Measurements from ENCODE around the gene BICRA.

Gene BICRA

DNA sequence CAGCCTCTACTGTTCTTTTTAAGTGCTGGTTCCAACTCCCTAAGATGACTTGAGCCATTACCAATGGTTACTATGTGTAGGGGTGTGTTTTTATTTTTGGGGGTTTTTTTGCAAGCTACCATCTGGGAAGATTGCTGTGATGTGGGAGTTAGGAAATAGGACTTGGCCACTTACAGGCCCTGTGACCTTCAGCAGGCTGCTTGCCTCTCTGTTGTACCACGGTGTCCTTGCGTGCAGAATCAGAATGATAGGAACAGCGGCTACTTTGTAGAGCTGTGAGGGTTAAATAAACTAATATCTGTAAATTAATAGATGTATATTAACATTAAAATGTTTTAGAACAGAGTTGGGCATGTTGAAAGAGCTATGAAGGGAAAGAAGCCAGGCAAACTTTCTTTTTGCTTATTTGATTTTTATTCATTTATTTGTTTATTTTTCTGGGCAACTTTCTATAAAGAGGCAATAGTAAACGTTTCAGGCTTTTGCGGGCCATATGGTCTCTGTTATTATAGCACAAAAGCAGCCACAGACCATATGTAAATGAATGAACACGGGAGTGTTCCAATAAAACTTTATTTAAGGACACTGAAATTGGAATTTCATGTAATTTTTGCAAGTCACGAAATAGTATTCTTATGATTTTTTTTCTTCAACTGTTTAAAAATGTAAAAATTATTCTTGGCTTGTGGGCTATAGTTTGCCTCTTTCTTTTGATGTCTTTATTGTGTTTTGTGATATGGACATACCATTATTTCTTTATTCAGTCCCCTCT, 77.9 kb downstream of the BICRA start:
- in situ Hi-C loops (cut with MboI; ENCODE audit: low sequenced_read_pairs), result no loop called here

DNA sequence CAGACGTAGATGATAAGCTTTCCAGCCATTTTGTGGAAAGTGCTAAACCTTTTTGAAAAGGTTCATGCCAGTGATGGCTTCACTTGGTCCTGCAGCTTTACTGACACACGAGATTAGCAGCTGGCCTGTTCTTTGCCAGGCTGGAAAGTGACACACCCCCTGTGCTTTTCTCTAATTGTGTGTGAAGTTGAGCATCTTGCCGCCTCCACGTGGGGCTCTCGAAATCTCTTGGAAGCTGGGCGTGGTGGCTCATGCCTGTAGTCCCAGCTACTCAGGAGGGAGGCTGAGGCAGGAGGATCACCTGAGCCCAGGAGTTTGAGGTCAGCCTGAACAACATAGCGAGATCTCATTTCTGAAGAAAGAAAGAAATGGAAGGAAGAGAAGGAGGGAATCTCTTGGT, 79.0 kb downstream of the BICRA start:
- in situ Hi-C loops (cut with MboI; ENCODE audit: low sequenced_read_pairs), result no loop called here

DNA sequence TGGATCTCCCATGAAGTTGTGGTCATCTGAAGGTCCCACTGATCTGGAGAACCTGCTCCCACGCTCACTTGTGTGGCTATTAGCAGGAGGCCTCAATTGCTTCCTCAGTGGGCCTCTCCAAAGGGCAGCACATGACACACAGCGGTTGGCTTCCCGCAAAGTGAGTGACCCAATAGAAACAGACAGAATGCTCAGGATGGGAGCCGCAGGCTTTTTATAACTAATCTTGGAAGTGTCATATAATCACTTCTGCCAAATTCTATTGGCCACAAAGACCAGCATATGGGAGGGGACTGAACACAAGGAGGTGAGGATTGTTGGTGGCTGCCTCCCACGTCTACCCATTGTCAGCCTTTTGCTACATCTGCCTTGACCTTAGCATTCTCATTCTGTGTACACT, 82.2 kb downstream of the BICRA start:
- in situ Hi-C loops (cut with MboI; ENCODE audit: low sequenced_read_pairs), result no loop called here

DNA sequence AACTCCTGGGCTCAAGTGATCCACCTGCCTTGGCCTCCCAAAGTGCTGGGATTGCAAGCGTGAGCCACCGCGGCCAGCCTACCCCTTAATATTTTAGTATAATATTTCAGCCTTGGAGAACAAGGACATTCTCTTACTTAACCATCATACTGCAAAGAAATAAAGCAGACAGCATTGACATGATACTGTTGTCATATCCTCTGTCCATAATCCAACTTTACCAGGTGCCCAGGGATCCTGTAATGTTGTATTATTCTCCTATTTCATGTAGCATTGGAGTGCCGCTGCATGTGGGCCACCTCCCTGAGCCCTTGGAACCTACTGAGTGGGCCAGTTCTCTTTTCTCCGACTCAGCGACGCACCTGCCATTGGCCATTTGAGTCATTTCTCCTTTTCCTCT, 82.8 kb downstream of the BICRA start:
- in situ Hi-C loops (cut with MboI; ENCODE audit: low sequenced_read_pairs), result no loop called here

DNA sequence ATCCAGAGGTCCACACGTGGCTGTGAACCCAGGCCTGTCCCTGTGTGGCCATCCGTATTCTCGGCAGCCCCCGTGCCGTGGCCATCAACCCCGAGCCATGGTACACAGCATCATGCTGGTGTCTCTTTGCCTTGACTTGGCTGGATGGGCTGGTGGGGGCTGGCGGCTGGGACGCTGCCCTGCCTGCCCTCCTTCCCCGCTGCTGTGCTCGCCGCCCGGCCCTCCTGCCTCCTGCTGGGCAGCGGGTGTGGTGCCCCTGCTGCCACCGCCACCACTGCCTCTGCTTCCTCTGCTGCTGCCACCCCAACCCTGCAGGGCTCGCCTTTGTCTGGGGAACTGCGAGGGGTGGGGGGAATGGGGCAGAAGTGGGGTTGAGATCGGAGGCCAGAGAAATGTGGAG, 84.6 kb downstream of the BICRA start:
- in situ Hi-C loops (cut with MboI; ENCODE audit: low sequenced_read_pairs), result no loop called here

DNA sequence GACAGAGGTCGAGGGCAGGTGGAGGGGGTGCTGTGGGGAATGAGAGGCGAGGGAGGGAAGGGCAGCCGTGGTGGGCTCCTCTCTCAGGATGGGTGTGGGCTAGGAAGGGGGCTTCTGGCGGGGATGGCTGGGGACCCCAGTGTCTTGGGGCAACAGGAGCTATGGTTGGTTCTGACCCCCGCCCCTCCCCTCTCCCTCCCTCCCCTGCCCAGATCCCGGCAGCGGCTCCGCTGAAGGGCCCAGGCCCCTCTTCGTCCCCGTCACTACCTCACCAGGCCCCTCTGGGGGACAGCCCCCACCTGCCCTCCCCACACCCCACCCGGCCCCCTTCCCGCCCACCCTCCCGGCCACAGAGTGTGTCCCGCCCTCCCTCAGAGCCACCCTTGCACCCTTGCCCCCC, 85.0 kb downstream of the BICRA start:
- in situ Hi-C loops (cut with MboI; ENCODE audit: low sequenced_read_pairs), result no loop called here

DNA sequence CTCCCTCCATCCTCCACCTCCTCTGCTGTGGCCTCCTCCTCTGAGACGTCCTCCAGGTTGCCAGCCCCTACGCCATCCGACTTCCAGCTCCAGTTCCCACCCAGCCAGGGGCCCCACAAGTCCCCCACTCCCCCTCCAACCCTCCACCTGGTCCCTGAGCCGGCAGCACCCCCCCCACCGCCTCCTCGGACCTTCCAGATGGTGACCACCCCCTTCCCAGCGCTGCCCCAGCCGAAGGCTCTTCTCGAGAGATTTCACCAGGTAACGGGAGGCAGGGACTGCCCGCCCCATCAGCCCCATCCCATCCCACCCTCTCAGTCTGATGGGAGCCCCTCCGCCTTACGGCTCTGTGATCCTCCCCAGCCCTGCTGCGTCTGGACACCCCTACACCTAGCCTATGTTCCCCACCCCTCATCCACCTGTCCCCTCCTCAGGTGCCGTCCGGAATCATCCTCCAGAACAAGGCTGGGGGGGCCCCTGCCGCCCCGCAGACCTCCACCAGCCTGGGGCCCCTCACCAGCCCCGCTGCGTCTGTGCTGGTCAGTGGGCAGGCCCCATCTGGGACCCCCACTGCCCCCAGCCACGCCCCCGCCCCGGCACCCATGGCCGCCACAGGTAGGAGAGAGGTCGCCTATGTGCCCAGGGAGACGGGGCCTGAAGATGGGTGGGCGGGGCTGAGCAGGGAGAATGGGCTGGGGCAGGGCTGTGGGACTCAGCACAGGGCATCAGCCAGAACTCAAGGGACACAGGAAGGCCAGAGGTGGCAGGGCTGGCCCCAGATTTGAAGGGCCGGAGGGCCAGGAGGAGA, 85.7 kb downstream of the BICRA start:
- in situ Hi-C loops (cut with MboI; ENCODE audit: low sequenced_read_pairs), result loop anchor here (5.0 kb wide), 1 partner anchor 257 kb away; no protein-coding TSS in a partner anchor

DNA sequence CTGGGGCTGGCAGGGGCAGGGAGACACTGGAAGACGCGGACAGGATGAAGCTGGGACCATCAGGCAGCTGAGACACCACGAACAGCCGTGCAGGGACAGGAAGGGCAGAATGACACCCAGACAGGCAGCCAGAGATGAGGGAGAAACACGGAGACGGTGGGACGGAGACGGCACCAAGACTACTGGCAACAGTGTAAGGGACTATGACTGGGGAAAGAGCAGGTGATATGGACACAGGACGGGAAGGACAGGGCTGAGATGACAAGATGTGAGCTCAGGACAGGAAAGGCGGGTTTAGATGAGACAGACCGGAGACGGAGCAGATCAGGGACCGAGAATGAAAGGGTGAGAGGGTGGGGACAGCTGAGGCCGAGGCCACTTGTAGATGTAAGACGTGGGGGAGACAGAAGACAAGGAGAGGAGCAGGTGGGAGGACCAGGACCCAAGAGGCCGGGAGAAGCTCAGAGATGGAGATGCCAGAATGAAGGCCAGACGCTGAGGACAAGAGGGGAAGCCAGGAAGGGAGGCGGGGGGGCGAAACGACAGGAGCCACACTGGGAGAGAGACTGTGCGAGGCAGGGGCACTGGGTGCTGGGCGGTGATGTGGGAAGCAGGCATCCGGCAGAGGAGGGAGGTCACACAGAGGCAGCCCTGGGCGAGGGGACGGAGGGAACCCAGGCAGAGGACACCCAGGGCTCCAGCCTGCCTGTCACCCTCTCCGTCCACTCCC, 86.8 kb downstream of the BICRA start:
- in situ Hi-C loops (cut with MboI; ENCODE audit: low sequenced_read_pairs), result loop anchor here (5.0 kb wide), 1 partner anchor 258 kb away; no protein-coding TSS in a partner anchor

DNA sequence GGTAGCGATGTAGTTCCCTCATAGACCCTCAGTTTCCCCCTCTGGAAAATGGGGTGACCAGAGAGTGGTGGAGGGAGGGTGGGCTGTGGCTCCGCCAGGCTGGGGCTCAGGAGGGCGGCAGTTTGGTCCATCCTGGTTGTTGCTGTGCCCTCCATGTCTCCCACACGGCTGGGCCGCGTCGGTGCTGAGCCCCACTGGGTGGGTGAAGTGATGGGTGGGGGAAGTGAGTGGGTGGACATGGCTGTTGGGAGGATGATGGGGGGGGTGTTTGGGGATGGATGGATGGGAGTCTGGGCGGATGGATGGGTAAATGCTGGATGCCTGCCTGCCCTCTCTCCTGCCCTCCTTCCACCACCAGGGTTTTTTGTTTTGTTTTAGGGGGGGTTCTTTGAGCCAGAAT, 87.7 kb downstream of the BICRA start:
- in situ Hi-C loops (cut with MboI; ENCODE audit: low sequenced_read_pairs), result loop anchor here (5.0 kb wide), 1 partner anchor 259 kb away; no protein-coding TSS in a partner anchor

DNA sequence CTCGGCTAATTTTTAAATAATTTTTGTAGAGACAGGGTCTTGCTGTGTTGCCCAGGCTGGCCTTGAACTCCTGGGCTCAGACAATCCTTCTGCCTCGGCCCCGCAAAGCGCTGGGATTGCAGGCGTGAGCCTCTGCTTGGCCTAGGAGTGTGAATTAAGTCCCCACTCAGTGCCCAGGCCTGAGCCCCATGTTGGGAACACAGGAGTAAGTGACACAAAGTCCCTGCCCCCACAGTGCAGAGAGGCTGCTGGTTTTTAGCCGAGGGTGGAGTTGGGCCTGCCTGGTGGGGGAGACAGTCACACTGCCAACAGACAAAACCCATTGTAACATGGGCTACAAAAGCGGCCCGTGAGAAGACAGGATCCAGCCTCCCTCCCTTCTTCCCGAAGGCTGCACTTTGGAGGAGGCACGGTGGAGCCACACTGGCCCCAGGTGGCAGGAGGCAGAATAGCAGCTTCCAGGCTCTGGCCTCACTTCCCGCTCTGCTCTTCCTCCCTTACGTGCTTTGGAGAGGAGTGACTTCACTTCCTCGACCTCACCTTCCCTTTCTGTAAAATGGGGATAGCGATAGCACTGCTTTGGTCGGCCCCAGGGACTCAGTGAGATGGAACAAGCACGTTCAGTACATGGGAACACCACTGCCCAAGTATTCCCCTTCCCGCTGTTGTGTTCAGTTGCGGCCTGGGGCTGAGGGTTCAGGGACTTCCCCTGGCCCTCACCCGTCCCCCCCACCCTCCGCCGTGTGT, 89.1 kb downstream of the BICRA start:
- in situ Hi-C loops (cut with MboI; ENCODE audit: low sequenced_read_pairs), result loop anchor here (5.0 kb wide), 1 partner anchor 261 kb away; no protein-coding TSS in a partner anchor

DNA sequence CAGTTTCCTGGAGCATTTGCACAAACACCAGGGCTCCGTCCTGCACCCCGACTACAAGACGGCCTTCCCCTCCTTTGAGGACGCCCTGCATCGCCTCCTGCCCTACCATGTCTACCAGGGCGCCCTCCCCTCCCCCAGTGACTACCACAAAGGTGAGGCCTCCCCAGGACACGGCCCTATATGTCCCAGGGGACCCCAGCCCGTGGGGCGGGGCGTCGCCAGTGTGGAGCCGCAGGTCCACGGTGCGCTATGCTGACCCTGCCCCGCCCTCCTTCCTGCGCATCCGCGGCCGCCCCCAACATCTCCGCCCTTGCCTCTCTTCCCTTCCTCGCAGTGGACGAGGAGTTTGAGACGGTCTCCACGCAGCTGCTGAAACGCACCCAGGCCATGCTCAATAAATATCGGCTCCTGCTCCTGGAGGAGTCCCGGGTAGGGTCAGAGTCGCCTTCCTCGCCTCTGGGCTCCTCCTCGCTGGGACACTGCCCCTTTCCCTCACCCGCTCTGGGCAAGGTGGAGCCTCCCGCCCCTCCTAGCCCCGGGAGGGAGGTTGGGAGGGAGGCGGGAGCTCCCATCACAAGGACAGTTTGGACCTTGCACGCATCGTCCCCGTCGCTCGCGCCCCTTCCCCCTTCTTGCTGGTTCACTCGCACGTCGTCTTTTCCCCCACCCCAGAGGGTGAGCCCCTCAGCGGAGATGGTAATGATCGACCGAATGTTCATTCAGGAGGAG, 89.9 kb downstream of the BICRA start:
- in situ Hi-C loops (cut with MboI; ENCODE audit: low sequenced_read_pairs), result loop anchor here (5.0 kb wide), 1 partner anchor 261 kb away; no protein-coding TSS in a partner anchor

DNA sequence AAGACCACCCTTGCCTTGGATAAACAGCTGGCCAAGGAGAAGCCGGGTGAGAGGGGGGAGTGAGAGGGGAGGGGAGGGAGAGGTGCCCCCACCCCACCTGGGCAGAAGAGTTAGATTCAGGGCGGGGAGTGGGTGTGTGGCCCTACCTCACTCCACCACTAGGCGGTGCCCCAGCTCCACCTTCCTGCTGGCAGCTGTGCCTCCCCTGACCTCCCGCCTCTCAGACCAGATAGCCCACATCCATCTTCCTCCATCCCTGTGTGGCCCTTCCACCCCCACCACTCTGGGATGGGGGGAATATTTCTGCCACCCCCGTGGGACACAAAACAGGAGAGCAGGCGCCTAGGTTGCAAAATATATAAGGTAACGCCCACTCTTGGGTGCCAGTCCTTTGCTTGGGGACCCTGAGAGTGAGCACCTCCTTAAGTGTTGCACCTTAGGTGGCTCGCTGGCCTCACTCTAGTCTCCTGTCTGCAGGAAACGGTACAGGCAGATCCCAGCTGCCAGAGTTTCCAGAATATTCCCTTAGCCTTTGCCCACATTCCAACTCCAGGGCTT, 90.5 kb downstream of the BICRA start:
- in situ Hi-C loops (cut with MboI; ENCODE audit: low sequenced_read_pairs), result loop anchor here (5.0 kb wide), 1 partner anchor 262 kb away; no protein-coding TSS in a partner anchor

DNA sequence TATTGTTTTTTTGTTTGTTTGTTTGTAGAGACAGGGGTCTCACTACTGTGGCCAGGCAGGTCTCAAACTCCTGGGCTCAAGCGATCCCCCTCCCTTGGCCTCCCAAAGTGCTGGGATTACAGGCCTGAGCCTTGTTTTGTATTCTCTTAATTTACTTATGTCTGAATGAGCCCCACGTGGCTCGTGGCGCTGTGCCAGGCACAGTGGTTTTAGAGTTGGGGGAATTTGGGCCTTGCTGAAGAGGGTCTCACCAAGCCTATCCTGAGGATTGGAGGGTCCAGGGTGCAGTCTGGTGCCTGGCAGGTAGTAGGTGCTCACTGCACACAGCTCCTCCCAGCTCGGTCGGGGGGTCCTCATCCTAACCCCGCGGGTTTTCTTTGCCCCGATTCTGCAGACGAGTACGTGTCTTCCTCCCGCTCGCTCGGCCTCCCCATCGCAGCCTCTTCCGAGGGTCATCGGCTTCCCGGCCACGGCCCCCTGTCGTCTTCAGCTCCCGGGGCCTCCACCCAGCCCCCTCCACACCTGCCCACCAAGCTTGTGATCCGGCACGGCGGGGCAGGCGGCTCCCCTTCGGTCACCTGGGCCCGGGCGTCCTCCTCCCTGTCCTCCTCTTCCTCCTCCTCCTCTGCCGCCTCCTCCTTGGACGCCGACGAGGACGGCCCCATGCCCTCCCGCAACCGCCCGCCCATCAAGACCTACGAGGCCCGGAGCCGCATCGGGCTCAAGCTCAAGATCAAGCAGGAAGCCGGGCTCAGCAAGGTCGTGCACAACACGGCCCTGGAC, 92.2 kb downstream of the BICRA start:
- in situ Hi-C loops (cut with MboI; ENCODE audit: low sequenced_read_pairs), result loop anchor here (25.0 kb wide), 1 partner anchor 414 kb away; no protein-coding TSS in a partner anchor

DNA sequence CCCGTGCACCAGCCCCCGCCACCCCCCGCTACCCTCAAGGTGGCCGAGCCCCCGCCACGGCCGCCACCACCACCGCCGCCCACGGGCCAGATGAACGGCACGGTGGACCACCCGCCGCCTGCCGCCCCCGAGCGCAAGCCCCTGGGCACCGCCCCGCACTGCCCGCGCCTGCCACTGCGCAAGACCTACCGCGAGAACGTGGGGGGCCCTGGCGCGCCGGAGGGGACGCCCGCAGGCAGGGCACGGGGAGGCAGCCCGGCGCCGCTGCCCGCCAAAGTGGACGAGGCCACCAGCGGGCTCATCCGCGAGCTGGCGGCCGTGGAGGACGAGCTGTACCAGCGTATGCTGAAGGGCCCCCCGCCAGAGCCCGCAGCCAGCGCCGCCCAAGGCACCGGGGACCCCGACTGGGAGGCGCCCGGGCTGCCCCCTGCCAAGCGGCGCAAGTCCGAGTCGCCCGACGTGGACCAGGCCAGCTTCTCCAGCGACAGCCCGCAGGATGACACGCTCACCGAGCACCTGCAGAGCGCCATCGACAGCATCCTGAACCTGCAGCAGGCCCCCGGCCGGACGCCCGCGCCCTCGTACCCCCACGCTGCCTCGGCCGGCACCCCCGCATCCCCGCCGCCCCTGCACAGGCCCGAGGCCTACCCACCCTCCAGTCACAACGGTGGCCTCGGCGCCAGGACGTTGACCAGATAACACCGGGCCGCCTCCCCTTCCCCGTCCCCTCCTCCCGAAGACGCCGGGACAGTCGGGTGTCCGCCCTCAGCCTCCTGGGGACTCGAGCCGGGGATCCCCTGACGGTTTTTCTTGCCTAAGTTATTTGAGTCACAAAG, 93.0 kb downstream of the BICRA start:
- in situ Hi-C loops (cut with MboI; ENCODE audit: low sequenced_read_pairs), result loop anchor here (25.0 kb wide), 1 partner anchor 415 kb away; no protein-coding TSS in a partner anchor

DNA sequence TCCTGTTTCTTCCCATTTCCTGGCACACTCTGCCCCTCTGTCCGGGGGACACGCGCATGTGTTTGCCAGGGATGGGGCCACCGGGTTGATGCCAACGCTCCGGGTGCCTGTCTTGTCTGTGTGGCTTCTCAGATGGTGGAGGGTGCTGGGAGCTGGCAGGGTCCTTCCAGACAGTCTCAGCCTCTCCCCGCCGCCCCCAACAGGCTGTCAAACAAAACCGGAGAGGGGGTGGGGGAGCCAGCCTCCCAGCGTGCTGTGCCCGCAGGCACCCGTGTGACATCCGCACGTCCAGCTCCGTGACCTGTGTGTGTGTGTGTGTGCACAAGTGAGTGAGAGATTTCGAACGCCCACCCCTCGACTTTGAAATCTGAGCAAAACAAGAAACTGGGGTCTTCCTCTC, 93.7 kb downstream of the BICRA start:
- in situ Hi-C loops (cut with MboI; ENCODE audit: low sequenced_read_pairs), result loop anchor here (25.0 kb wide), 1 partner anchor 415 kb away; no protein-coding TSS in a partner anchor

DNA sequence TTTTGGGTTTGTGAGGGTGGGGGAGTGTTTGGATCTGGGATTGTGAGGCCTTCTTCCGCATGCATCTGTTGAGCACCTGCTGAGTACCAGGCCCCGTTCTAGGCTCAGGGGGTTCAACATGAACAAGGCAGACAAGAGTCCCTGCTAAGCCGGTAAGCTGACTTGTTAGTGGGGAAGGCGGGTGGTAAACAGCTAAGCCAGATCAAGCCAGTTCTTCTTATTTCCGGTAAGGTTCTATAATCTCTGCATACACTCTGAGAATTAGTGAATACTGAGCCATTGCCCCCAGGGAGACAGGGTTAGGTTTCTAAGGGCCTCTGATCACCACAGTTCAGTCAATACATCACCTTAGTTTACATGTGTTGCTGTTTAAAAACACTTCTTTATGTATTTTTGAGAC, 94.4 kb downstream of the BICRA start:
- in situ Hi-C loops (cut with MboI; ENCODE audit: low sequenced_read_pairs), result loop anchor here (25.0 kb wide), 1 partner anchor 416 kb away; no protein-coding TSS in a partner anchor

DNA sequence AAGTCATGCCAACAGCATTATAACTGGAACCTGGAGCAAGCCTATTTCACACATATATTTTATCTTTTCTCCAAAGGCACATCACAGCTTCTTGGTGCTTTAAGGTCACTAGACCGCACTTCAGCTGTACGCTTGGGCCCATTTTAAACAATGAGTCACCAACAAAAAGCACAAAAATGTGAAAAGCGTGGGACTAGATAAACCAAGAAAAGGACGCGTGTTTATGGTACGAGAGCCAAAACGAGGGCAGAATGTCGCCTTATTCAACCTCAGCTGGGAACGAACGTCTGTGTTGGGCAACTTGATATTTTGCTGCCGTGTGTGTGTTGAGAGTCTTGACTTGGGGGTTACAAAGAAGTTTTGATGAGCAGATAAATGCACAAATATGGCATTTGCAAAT, 95.1 kb downstream of the BICRA start:
- in situ Hi-C loops (cut with MboI; ENCODE audit: low sequenced_read_pairs), result loop anchor here (25.0 kb wide), 1 partner anchor 417 kb away; no protein-coding TSS in a partner anchor
